Measurements from ENCODE around the gene EDRF1. TPM values are rescaled to one million over a fixed set of nuclear protein-coding genes. Genes with fewer than 3 reads are reported as not detected.
"Not testable (repeated sequence)": the region's sequence is repeated elsewhere in the genome, so short reads cannot be mapped to it uniquely, and the experiment has no call there.

The EDRF1 gene
- total RNA-seq, 1 donor from 2014 or later = 43.2 TPM

- no peaks in the 10 kb centered on the region for H3K9me3 Mint-ChIP-seq
- intact Hi-C loops (cut with micrococcal nuclease) = no loop called here
- H3K4me3 Mint-ChIP-seq = no peak overlapping the region
- DNase-seq = no peak
- H3K27me3 Mint-ChIP-seq = peaks cover 4% of the 10 kb centered on the region
- no peak overlapping the region for H3K27ac Mint-ChIP-seq
- H3K36me3 Mint-ChIP-seq (ENCODE audit: low read depth) = no peaks in the 10 kb centered on the region
- peaks cover 1% of the 10 kb centered on the region for H3K4me1 Mint-ChIP-seq
These were observed 26.0 kb upstream of the EDRF1 start for GRCh38 chr10:125693524-125693847.

- no peaks in the 10 kb centered on the region for H3K9me3 Mint-ChIP-seq
- DNase-seq = no peak
- intact Hi-C loops (cut with micrococcal nuclease) = no loop called here
- H3K4me1 Mint-ChIP-seq = peaks cover 1% of the 10 kb centered on the region
- H3K27ac Mint-ChIP-seq = no peak overlapping the region
- no peaks in the 10 kb centered on the region for H3K36me3 Mint-ChIP-seq (ENCODE audit: low read depth)
- H3K4me3 Mint-ChIP-seq = no peak overlapping the region
- H3K27me3 Mint-ChIP-seq = peaks cover 4% of the 10 kb centered on the region
These were observed 24.6 kb upstream of the EDRF1 start for GRCh38 chr10:125694883-125695282.

GRCh38 chr10:125696884-125697283, 22.6 kb upstream of the EDRF1 start:
- H3K9me3 Mint-ChIP-seq; DNase-seq; H3K27me3 Mint-ChIP-seq; H3K4me1 Mint-ChIP-seq; H3K4me3 Mint-ChIP-seq; intact Hi-C loops (cut with micrococcal nuclease); H3K27ac Mint-ChIP-seq; H3K36me3 Mint-ChIP-seq (ENCODE audit: low read depth): not testable (repeated sequence)

GRCh38 chr10:125698481-125698998, 21.0 kb upstream of the EDRF1 start:
- H3K4me1 Mint-ChIP-seq = no peaks in the 10 kb centered on the region
- no peaks in the 10 kb centered on the region for H3K36me3 Mint-ChIP-seq (ENCODE audit: low read depth)
- no peaks in the 10 kb centered on the region for H3K27me3 Mint-ChIP-seq
- no peak overlapping the region for H3K27ac Mint-ChIP-seq
- DNase-seq = no peak
- peaks cover 4% of the 10 kb centered on the region for H3K9me3 Mint-ChIP-seq
- H3K4me3 Mint-ChIP-seq = no peak overlapping the region
- intact Hi-C loops (cut with micrococcal nuclease) = no loop called here

- no peaks in the 10 kb centered on the region for H3K4me1 Mint-ChIP-seq
- H3K27ac Mint-ChIP-seq = no peak overlapping the region
- peaks cover 4% of the 10 kb centered on the region for H3K9me3 Mint-ChIP-seq
- H3K36me3 Mint-ChIP-seq (ENCODE audit: low read depth) = no peaks in the 10 kb centered on the region
- intact Hi-C loops (cut with micrococcal nuclease) = no loop called here
- H3K27me3 Mint-ChIP-seq = no peaks in the 10 kb centered on the region
- H3K4me3 Mint-ChIP-seq = no peak overlapping the region
- no peak for DNase-seq
These were observed 19.9 kb upstream of the EDRF1 start for GRCh38 chr10:125699562-125700143.

- peaks cover 4% of the 10 kb centered on the region for H3K9me3 Mint-ChIP-seq
- no peaks in the 10 kb centered on the region for H3K36me3 Mint-ChIP-seq (ENCODE audit: low read depth)
- no peak overlapping the region for H3K27ac Mint-ChIP-seq
- H3K27me3 Mint-ChIP-seq = no peaks in the 10 kb centered on the region
- no peak overlapping the region for H3K4me3 Mint-ChIP-seq
- no peak for DNase-seq
- intact Hi-C loops (cut with micrococcal nuclease) = no loop called here
- no peaks in the 10 kb centered on the region for H3K4me1 Mint-ChIP-seq
These were observed 19.1 kb upstream of the EDRF1 start for GRCh38 chr10:125700355-125700911.

GRCh38 chr10:125707541-125708468, 11.7 kb upstream of the EDRF1 start:
- no peak for DNase-seq
- H3K27me3 Mint-ChIP-seq = peaks cover 16% of the 10 kb centered on the region
- H3K27ac Mint-ChIP-seq = no peak overlapping the region
- peaks cover 2% of the 10 kb centered on the region for H3K9me3 Mint-ChIP-seq
- no peaks in the 10 kb centered on the region for H3K36me3 Mint-ChIP-seq (ENCODE audit: low read depth)
- peaks cover 2% of the 10 kb centered on the region for H3K4me1 Mint-ChIP-seq
- intact Hi-C loops (cut with micrococcal nuclease) = no loop called here
- H3K4me3 Mint-ChIP-seq = no peak overlapping the region

- Mint-ChIP-seq H3K27me3 (peaks cover 16% of the 10 kb centered on the region), H3K27ac (no peak overlapping the region), H3K9me3 (peaks cover 6% of the 10 kb centered on the region), H3K36me3 (ENCODE audit: low read depth) (no peaks in the 10 kb centered on the region), H3K4me1 (peaks cover 2% of the 10 kb centered on the region), H3K4me3 (no peak overlapping the region)
- DNase-seq = no peak
- intact Hi-C loops (cut with micrococcal nuclease) = no loop called here
These were observed 10.5 kb upstream of the EDRF1 start for GRCh38 chr10:125708971-125709503.

- Mint-ChIP-seq H3K36me3 (ENCODE audit: low read depth) (no peaks in the 10 kb centered on the region), H3K27me3 (peaks cover 16% of the 10 kb centered on the region), H3K4me3 (no peak overlapping the region), H3K4me1 (peaks cover 2% of the 10 kb centered on the region), H3K27ac (no peak overlapping the region), H3K9me3 (peaks cover 8% of the 10 kb centered on the region)
- DNase-seq = no peak
- intact Hi-C loops (cut with micrococcal nuclease) = no loop called here
These were observed 9.7 kb upstream of the EDRF1 start for GRCh38 chr10:125709553-125710474.

GRCh38 chr10:125711110-125711750, 8.3 kb upstream of the EDRF1 start:
- Mint-ChIP-seq H3K4me1 (peaks cover 2% of the 10 kb centered on the region), H3K27ac (no peak overlapping the region), H3K9me3 (peaks cover 8% of the 10 kb centered on the region), H3K27me3 (peaks cover 16% of the 10 kb centered on the region), H3K36me3 (ENCODE audit: low read depth) (no peaks in the 10 kb centered on the region), H3K4me3 (no peak overlapping the region)
- DNase-seq = no peak
- intact Hi-C loops (cut with micrococcal nuclease) = no loop called here

- H3K4me1 Mint-ChIP-seq; H3K27ac Mint-ChIP-seq; H3K36me3 Mint-ChIP-seq (ENCODE audit: low read depth); H3K9me3 Mint-ChIP-seq; H3K4me3 Mint-ChIP-seq; DNase-seq; H3K27me3 Mint-ChIP-seq: not testable (repeated sequence)
- intact Hi-C loops (cut with micrococcal nuclease) = loop anchor here (5.0 kb wide), 1 partner anchor 922 kb away; the partner anchor contains the start of gene EEF1AKMT2
These were observed 4.8 kb upstream of the EDRF1 start for GRCh38 chr10:125714728-125715127.

- DNase-seq = no peak
- peak overlapping the region; percentile 98 for H3K4me3 Mint-ChIP-seq
- peaks cover 18% of the 10 kb centered on the region for H3K4me1 Mint-ChIP-seq
- intact Hi-C loops (cut with micrococcal nuclease) = loop anchor here (2.0 kb wide), 1 partner anchor 15 kb away; no protein-coding TSS in a partner anchor
- no peaks in the 10 kb centered on the region for H3K9me3 Mint-ChIP-seq
- H3K27ac Mint-ChIP-seq = peak overlapping the region; percentile 96
- H3K36me3 Mint-ChIP-seq (ENCODE audit: low read depth) = peaks cover 34% of the 10 kb centered on the region
- no peaks in the 10 kb centered on the region for H3K27me3 Mint-ChIP-seq
These were observed 483 bp downstream of the EDRF1 start for GRCh38 chr10:125720002-125720382.

- no peaks in the 10 kb centered on the region for H3K27me3 Mint-ChIP-seq
- intact Hi-C loops (cut with micrococcal nuclease) = loop anchor here (2.0 kb wide), 1 partner anchor 14 kb away; no protein-coding TSS in a partner anchor
These were observed 1.5 kb downstream of the EDRF1 start for GRCh38 chr10:125721035-125721434.

More at GRCh38 chr10:125721035-125721434, 1.5 kb downstream of the EDRF1 start:
- H3K4me1 Mint-ChIP-seq = peaks cover 18% of the 10 kb centered on the region
- no peak for DNase-seq
- peak overlapping the region; percentile 48 for H3K27ac Mint-ChIP-seq
- no peaks in the 10 kb centered on the region for H3K9me3 Mint-ChIP-seq
- H3K4me3 Mint-ChIP-seq = peak overlapping the region; percentile 98
- peaks cover 41% of the 10 kb centered on the region for H3K36me3 Mint-ChIP-seq (ENCODE audit: low read depth)
